Prostate gland (tissue), 2 donors: ENCODE measurements around the gene AQP3.
"Not testable (repeated sequence)": the region's sequence is repeated elsewhere in the genome, so short reads cannot be mapped to it uniquely, and the experiment has no call there.

Source experiments
- POLR2A ChIP-seq: fragments of 450-650 bp; IDR thresholded peaks from one replicate; pipeline ENCODE4 v1.6.1; 2016; ENCODE audit warnings: antibody characterized with exemption, mild to moderate bottlenecking
- POLR2AphosphoS5 ChIP-seq: sonication (generic); formaldehyde crosslinking; IDR thresholded peaks from one replicate; pipeline ENCODE4 v1.6.1; 2017; ENCODE audit warnings: antibody characterized with exemption
- TF ChIP-seq, protein P1 (sequence below), 4 experiments: fragments of 200-600 bp in 2 of 4; fragments of 450-650 bp in 2 of 4; sonication (generic) in 2 of 4; IDR thresholded peaks; 1 replicate in 3 of 4; 2 replicates in 1 of 4; pipeline ENCODE4 v1.5.1; 2016 to 2019; ENCODE audit warnings: antibody characterized with exemption in 4 of 4, mild to moderate bottlenecking in 2 of 4, moderate library complexity in 2 of 4

- TF ChIP-seq, protein P1, sequence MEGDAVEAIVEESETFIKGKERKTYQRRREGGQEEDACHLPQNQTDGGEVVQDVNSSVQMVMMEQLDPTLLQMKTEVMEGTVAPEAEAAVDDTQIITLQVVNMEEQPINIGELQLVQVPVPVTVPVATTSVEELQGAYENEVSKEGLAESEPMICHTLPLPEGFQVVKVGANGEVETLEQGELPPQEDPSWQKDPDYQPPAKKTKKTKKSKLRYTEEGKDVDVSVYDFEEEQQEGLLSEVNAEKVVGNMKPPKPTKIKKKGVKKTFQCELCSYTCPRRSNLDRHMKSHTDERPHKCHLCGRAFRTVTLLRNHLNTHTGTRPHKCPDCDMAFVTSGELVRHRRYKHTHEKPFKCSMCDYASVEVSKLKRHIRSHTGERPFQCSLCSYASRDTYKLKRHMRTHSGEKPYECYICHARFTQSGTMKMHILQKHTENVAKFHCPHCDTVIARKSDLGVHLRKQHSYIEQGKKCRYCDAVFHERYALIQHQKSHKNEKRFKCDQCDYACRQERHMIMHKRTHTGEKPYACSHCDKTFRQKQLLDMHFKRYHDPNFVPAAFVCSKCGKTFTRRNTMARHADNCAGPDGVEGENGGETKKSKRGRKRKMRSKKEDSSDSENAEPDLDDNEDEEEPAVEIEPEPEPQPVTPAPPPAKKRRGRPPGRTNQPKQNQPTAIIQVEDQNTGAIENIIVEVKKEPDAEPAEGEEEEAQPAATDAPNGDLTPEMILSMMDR (IDR thresholded peaks at IDR 0.05): not testable (repeated sequence)
- TF ChIP-seq POLR2A, POLR2AphosphoS5: not testable (repeated sequence)
Measured at GRCh38 chr9:33424492-33424891, 22.9 kb downstream of the AQP3 start.
